ENCODE data around the gene SH3TC1.

GRCh38 chr4:8233672-8234484 is 34.8 kb downstream of the SH3TC1 start:
- TF ChIP-seq USF2 (IDR thresholded peaks at IDR 0.05), result no peak
- TF ChIP-seq CTCF (IDR thresholded peaks at IDR 0.05), result no peak
- TF ChIP-seq PBX3 (IDR thresholded peaks at IDR 0.05), result no peak
- no peak for TF ChIP-seq NPAS2 (CRISPR knock-in tag; IDR thresholded peaks at IDR 0.05; ENCODE audit: borderline replicate concordance)
- TF ChIP-seq HOXA7 (CRISPR knock-in tag; IDR thresholded peaks at IDR 0.05), result no peak
- TF ChIP-seq EHMT2 (IDR thresholded peaks at IDR 0.05; ENCODE audit: low read depth), result no peak
- TF ChIP-seq RARB (CRISPR knock-in tag; IDR thresholded peaks at IDR 0.05), result no peak
- no peak for TF ChIP-seq POLR2A (IDR thresholded peaks at IDR 0.05; ENCODE audit: low read length)
- TF ChIP-seq KDM1A (IDR thresholded peaks at IDR 0.05; ENCODE audit: low read depth), result no peak
- TF ChIP-seq E2F6 (IDR thresholded peaks at IDR 0.05; ENCODE audit: borderline replicate concordance, low read depth), result no peak
- no peak for TF ChIP-seq POLR2AphosphoS2 (conservative IDR thresholded peaks at IDR 0.05; ENCODE audit: low read length)
- no peak for TF ChIP-seq ESRRA (IDR thresholded peaks at IDR 0.05; ENCODE audit: borderline replicate concordance, low read length)
- no peak for TF ChIP-seq MAFK (IDR thresholded peaks at IDR 0.05; ENCODE audit: partially characterized antibody)
- no peak for TF ChIP-seq EP300 (IDR thresholded peaks at IDR 0.05)
